Activated CD8-positive, alpha-beta memory T cell treated with anti-CD3 and anti-CD28 coated beads, Interleukin-2, amount 10 ng/mL, durations not matched to agents 7 days and 5 days (primary cell): ENCODE measurements around the gene TRABD. TPM values are rescaled to one million over a fixed set of nuclear protein-coding genes. Genes with fewer than 3 reads are reported as not detected.
A peak's percentile ranks its signal among the peaks of the same experiment; 100 is the strongest.

Experiments
- ATAC-seq: fragments of 150-1000 bp; cut with Tn5 transposase; one replicate; pipeline ENCODE4 v1.10.0; 2021; ENCODE audit warnings: moderate library complexity
- CTCF ChIA-PET: fragments of 350-600 bp; sonication (Branson Sonifier 250); formaldehyde crosslinking; loops from one replicate; lab custom pipeline; 2021; ENCODE audit warnings: antibody characterized with exemption; lab: Charles Lee
- DNase-seq: peaks from one replicate; pipeline ENCODE4 v3.0.0-alpha.2; 2020
- H3K27ac Mint-ChIP-seq: one replicate; pipeline ENCODE4 v1.8.0; 2021; ENCODE audit warnings: mild to moderate bottlenecking, mixed read lengths
- H3K27me3 Mint-ChIP-seq: one replicate; pipeline ENCODE4 v1.8.0; 2021; ENCODE audit warnings: mixed read lengths
- H3K36me3 Mint-ChIP-seq: one replicate; pipeline ENCODE4 v1.8.0; 2021; ENCODE audit warnings: mild to moderate bottlenecking, mixed read lengths
- H3K4me1 Mint-ChIP-seq: one replicate; pipeline ENCODE4 v1.8.0; 2021; ENCODE audit warnings: mixed read lengths
- H3K4me3 Mint-ChIP-seq: one replicate; pipeline ENCODE4 v1.8.0; 2021; ENCODE audit warnings: mild to moderate bottlenecking, moderate library complexity, mixed read lengths
- H3K9me3 Mint-ChIP-seq: one replicate; pipeline ENCODE4 v1.8.0; 2022; ENCODE audit warnings: low read depth, mixed read lengths
- total RNA-seq, 2 experiments: library from RNA; stranded (reverse); gene quantifications; one replicate each; pipeline ENCODE4 v1.2.3, GENCODE V29; 2021

The TRABD gene
- total RNA-seq, 2 experiments from 2014 or later = 141 to 177 TPM

GRCh38 chr22:50208939-50209892 is 23.5 kb downstream of the TRABD start:
- Mint-ChIP-seq H3K27ac (peak overlapping the region; percentile 71), H3K4me1 (peaks cover 18% of the 10 kb centered on the region), H3K36me3 (peaks cover 21% of the 10 kb centered on the region), H3K27me3 (no peaks in the 10 kb centered on the region), H3K9me3 (no peaks in the 10 kb centered on the region), H3K4me3 (no peak overlapping the region)
- DNase-seq (no peak), ATAC-seq (peak; percentile 40)
- CTCF ChIA-PET = interaction anchor here (0.9 to 5.6 kb wide), 6 partner anchors 18 to 60 kb away, joined by 3 to 45 read pairs (median 3); no protein-coding TSS in a partner anchor

- H3K4me1 Mint-ChIP-seq = peaks cover 13% of the 10 kb centered on the region
- CTCF ChIA-PET = interaction anchor here (1.3 to 5.6 kb wide), 3 partner anchors 9 to 60 kb away, joined by 3 to 45 read pairs (median 41); partner anchors contain the start of gene SELENOO
- DNase-seq (peak; percentile 81), ATAC-seq (peak; percentile 77)
- no peaks in the 10 kb centered on the region for H3K27me3 Mint-ChIP-seq
- peak overlapping the region; percentile 71 for H3K27ac Mint-ChIP-seq
- no peak overlapping the region for H3K4me3 Mint-ChIP-seq
- no peaks in the 10 kb centered on the region for H3K9me3 Mint-ChIP-seq
- H3K36me3 Mint-ChIP-seq = peaks cover 22% of the 10 kb centered on the region
Observed at GRCh38 chr22:50209893-50210292, 24.2 kb downstream of the TRABD start.

- Mint-ChIP-seq H3K9me3 (no peaks in the 10 kb centered on the region), H3K4me3 (no peak overlapping the region), H3K4me1 (peaks cover 10% of the 10 kb centered on the region), H3K36me3 (peaks cover 22% of the 10 kb centered on the region), H3K27ac (no peak overlapping the region), H3K27me3 (no peaks in the 10 kb centered on the region)
- ATAC-seq (no peak), DNase-seq (no peak)
- CTCF ChIA-PET = interaction anchor here (0.7 to 5.0 kb wide), 6 partner anchors 9 to 61 kb away, joined by 3 to 41 read pairs (median 4); partner anchors contain the start of gene SELENOO
Observed at GRCh38 chr22:50210378-50211139, 24.8 kb downstream of the TRABD start.

- no peak overlapping the region for H3K4me3 Mint-ChIP-seq
- no peak for DNase-seq
- no peaks in the 10 kb centered on the region for H3K9me3 Mint-ChIP-seq
- ATAC-seq = no peak
- CTCF ChIA-PET = interaction anchor here (0.7 to 5.0 kb wide), 6 partner anchors 10 to 62 kb away, joined by 3 to 41 read pairs (median 4); partner anchors contain the start of gene SELENOO
- H3K36me3 Mint-ChIP-seq = peaks cover 22% of the 10 kb centered on the region
- H3K27me3 Mint-ChIP-seq = no peaks in the 10 kb centered on the region
- peaks cover 10% of the 10 kb centered on the region for H3K4me1 Mint-ChIP-seq
- H3K27ac Mint-ChIP-seq = no peak overlapping the region
Observed at GRCh38 chr22:50211147-50211546, 25.4 kb downstream of the TRABD start.

- CTCF ChIA-PET = interaction anchor here (0.9 to 5.0 kb wide), 3 partner anchors 20 to 64 kb away, joined by 3 to 41 read pairs (median 3); no protein-coding TSS in a partner anchor
- Mint-ChIP-seq H3K4me1 (peaks cover 6% of the 10 kb centered on the region), H3K4me3 (no peak overlapping the region), H3K9me3 (no peaks in the 10 kb centered on the region), H3K27ac (no peak overlapping the region), H3K27me3 (no peaks in the 10 kb centered on the region), H3K36me3 (peaks cover 22% of the 10 kb centered on the region)
- no peak for DNase-seq
- no peak for ATAC-seq
Observed at GRCh38 chr22:50213263-50213662, 27.6 kb downstream of the TRABD start.

DNA sequence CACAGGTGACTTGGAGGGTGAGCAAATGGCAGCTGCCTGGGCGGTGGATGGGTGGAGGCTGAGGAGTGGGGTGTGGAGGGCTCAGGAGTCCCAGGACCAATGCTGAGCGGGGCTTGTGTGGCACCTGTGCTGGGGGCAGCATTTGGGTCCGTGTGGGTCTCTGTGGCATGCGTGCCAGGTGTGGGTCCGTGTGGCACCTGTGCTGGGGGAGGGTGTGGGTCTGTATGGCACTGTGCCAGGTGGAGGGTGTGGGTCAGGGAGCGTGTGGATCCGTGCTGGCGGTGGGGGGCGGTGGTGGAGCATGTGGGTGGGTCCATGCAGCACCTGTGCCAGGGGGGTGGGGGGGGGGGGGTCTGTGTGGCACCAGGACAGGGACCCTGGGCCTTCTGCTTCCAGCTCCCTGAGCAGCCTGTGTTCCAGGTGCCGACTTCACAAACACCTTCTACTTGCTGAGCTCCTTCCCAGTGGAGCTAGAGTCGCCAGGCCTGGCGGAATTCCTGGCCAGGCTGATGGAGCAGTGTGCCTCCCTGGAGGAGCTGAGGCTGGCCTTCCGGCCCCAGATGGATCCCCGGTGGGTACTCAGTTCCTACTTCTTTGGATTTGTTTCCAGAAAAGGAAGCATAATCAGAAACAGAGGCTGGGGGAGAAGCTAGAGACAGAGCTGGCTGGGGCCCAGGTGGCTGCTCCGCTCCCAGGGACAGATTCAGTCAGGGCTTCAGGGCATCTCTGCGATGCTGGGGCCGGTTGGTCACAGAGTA is 29.8 kb downstream of the TRABD start:
- H3K9me3 Mint-ChIP-seq = no peaks in the 10 kb centered on the region
- CTCF ChIA-PET = interaction anchor here (1.3 kb wide), 1 partner anchor 66 kb away, joined by 3 read pairs; no protein-coding TSS in a partner anchor
- ATAC-seq (no peak), DNase-seq (no peak)
- peaks cover 19% of the 10 kb centered on the region for H3K36me3 Mint-ChIP-seq
- no peaks in the 10 kb centered on the region for H3K27me3 Mint-ChIP-seq
- no peak overlapping the region for H3K4me3 Mint-ChIP-seq
- H3K27ac Mint-ChIP-seq = peak overlapping the region; percentile 56
- H3K4me1 Mint-ChIP-seq = peaks cover 1% of the 10 kb centered on the region

DNA sequence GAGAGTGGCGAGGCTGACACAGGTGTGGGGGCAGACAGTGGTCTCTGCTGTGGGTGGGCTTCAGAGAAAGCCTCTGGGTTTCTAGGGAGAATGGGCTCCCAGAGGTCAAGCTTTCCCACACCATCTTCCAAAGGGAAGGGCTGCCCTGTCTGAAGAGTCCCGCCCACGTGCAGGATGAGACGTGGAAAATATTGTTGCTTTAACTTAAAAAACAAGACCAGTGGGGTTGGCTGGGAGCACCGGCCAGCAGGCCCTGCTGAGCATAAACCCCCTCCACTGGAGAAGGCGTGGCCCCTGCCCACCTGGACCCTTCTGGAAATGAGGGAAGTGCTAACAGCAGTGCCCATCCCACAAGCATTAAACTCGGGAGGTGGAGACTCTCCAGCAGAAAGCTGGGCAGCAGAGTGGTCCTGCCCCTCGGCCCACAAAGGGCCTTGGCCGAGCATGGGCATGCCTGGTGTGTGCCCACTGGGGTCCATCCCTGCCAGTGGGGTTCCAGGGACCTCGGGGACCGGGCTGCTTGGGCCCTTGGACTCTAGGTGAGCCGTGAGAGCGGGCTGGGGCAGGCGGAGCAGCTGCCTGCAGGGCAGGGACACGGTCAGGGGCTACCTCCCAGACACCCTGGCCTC is 30.5 kb downstream of the TRABD start:
- CTCF ChIA-PET = interaction anchor here (1.3 kb wide), 1 partner anchor 67 kb away, joined by 3 read pairs; no protein-coding TSS in a partner anchor
- peaks cover 1% of the 10 kb centered on the region for H3K4me1 Mint-ChIP-seq
- DNase-seq (no peak), ATAC-seq (no peak)
- H3K9me3 Mint-ChIP-seq = no peaks in the 10 kb centered on the region
- peak overlapping the region; percentile 56 for H3K27ac Mint-ChIP-seq
- no peak overlapping the region for H3K4me3 Mint-ChIP-seq
- H3K27me3 Mint-ChIP-seq = no peaks in the 10 kb centered on the region
- H3K36me3 Mint-ChIP-seq = peaks cover 24% of the 10 kb centered on the region

GRCh38 chr22:50216684-50217520 is 31.2 kb downstream of the TRABD start:
- no peak for ATAC-seq
- Mint-ChIP-seq H3K9me3 (no peaks in the 10 kb centered on the region), H3K4me3 (no peak overlapping the region), H3K27ac (no peak overlapping the region), H3K4me1 (peaks cover 1% of the 10 kb centered on the region), H3K27me3 (no peaks in the 10 kb centered on the region), H3K36me3 (peaks cover 25% of the 10 kb centered on the region)
- CTCF ChIA-PET = interaction anchor here (1.3 kb wide), 1 partner anchor 68 kb away, joined by 3 read pairs; no protein-coding TSS in a partner anchor
- no peak for DNase-seq

- Mint-ChIP-seq H3K4me3 (no peak overlapping the region), H3K27ac (no peak overlapping the region), H3K27me3 (no peaks in the 10 kb centered on the region), H3K36me3 (peaks cover 25% of the 10 kb centered on the region), H3K4me1 (peaks cover 1% of the 10 kb centered on the region), H3K9me3 (no peaks in the 10 kb centered on the region)
- CTCF ChIA-PET = no interaction called here
- DNase-seq = no peak
- ATAC-seq = no peak
Observed at GRCh38 chr22:50217543-50218152, 31.9 kb downstream of the TRABD start.

- no peak overlapping the region for H3K4me3 Mint-ChIP-seq
- H3K9me3 Mint-ChIP-seq = no peaks in the 10 kb centered on the region
- CTCF ChIA-PET = no interaction called here
- ATAC-seq (no peak), DNase-seq (no peak)
- H3K4me1 Mint-ChIP-seq = peaks cover 1% of the 10 kb centered on the region
- H3K36me3 Mint-ChIP-seq = peaks cover 21% of the 10 kb centered on the region
- no peaks in the 10 kb centered on the region for H3K27me3 Mint-ChIP-seq
- H3K27ac Mint-ChIP-seq = no peak overlapping the region
Observed at GRCh38 chr22:50218153-50218995, 32.7 kb downstream of the TRABD start.
